Stimulated activated CD4-positive, alpha-beta T cell treated with anti-CD3 and anti-CD28 coated beads, Interleukin-2, amount 100 ng/mL, for 48 hours (primary cell): ENCODE results near the gene MXD4.

Experiments
- DNase-seq, 2 donors: peaks; one replicate each; pipeline ENCODE4 v3.0.0-alpha.2; 2020

MXD4 gene

DNA sequence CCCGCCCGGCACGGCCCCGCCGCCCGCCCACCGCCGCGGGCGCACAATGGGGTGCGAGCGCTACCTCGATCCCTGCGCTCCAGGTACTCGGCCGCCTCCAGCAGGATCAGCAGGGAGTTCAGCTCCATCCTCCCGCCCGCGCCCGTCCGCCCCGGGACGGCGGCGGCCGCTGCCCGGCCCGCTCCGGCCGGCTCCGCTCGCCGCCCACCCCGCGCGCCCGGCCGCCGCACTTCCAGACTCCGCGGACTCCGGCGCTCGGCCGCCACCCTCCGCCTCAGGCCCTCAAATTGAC lies at the start of gene MXD4:
Gene MXD4 (minus strand): TSS at position 257 of the 292 bp plus-strand sequence. CDS start 129 bp downstream, at position 128.
- DNase-seq: no peak

DNA sequence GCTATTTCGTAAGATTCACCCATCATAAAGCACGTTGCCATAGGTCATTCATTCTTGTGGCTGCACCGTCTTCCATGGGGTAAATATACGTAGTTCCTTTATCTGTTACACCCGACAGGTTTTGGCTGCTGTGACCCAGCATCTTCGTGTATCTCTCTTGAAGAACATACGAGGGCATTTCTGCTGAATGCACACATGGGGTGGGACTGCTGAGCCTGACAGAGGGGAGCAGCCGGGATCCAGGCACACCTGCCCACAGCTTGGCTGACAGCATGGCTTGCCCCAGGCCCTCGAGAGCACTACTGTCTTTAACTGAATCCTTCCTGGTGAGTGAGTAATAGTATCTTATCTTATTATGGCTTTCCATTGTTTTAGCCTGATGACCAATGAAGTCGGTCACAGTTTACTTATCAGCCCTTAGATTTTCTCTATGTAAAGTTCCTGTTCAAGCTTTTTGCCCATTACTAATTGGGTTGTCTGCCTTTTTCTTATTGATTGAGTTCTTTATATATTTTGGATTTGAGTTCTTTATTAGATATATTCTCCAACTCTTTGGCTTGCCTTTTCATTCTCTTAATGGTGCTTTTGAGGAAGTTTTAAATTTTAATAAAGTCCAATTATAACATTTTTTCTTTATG lies 45.0 kb upstream of the MXD4 start:
- DNase-seq: no peak

- no peak for DNase-seq
Measured at GRCh38 chr4:2305766-2306501, 44.0 kb upstream of the MXD4 start.

DNA sequence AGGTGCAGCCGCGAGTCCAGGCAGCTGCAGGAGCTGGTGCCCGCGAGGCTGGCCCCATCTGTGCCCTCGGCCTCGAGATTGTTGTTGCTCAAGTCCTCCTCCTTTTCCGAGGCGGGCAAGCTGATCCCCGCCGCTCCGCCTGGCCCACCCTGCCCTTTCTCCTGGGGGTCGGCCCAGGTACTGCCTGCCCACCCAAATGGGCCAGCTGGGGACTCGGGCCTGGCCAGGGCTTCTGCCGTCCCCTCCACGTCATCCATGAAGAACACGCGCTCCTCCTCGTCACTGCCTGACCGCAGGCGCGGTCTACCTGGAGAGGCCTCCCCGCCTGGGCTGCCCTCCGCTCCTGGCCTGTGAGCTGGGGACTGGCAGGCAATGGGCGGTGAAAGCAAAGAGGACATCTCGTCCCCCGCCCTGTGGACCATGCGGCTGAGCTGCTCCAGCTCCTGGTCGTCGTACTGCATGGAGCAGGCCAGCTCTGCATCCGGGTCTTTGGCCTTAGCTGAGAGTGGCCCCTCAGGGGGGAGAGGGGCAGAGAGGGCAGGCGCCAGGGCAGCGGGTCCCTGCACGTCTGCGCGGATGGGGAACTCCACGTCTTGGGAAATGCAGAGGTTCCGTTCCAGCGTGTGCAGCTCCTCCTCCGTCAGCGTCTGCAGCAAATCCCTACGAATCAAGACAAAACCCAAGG lies 43.1 kb upstream of the MXD4 start:
- DNase-seq: no peak

DNA sequence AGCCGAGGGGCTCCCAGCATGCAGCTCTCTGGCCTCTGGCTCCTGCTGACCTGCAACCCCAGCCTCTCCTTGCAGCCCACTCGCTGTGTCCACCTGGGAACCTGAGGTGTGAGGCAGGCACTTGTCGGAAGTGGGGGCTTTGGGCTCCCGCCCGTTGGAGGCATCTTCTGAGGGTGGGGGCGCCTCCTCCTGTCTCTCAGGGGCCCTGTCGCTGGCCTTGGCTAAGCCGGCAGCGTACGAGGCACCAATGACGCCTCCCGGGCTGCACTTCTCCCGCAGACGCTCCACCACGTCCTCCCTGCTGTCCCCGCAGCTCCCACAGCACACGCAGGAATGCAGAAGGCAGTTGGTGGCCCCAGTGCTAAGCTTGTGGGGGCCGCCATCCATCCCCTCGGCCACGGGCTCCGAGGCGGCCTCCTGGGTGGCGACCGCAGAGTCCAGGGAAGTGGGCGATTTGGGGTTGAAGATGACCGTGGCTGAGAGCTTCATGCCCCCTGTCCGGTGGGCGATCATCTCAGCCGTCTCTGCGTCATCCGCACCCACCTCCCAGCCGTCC lies 42.5 kb upstream of the MXD4 start:
- no peak for DNase-seq

GRCh38 chr4:2303686-2304320 lies 41.9 kb upstream of the MXD4 start:
- DNase-seq: no peak

DNA sequence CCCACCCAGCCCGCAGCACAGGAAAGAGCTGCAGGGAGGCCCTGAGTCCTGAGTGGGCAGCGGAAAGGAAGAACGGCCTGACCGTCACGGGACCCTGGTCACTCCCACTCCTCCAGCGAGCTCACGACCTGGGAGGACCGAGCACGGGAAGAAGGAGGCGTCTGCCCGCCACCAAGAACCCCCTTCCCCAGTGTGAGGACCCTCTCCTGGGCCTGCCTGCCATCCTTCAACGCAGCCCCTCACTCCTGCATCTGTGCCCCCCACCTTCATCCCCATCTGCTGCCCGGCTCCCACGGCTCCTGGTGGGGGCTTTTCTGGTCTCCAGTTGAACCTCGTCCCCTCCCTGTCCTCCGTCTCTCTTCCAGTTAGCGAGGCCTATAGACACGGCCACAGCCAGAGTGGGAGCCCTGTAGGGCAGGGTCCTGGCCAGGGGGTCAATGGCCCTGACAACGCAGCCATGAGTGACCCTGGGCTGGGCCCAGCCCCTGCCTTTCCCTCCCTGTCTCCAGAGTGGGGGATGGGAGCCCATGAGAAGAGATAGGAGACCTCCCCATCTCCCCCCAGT lies 41.3 kb upstream of the MXD4 start:
- no peak for DNase-seq

DNA sequence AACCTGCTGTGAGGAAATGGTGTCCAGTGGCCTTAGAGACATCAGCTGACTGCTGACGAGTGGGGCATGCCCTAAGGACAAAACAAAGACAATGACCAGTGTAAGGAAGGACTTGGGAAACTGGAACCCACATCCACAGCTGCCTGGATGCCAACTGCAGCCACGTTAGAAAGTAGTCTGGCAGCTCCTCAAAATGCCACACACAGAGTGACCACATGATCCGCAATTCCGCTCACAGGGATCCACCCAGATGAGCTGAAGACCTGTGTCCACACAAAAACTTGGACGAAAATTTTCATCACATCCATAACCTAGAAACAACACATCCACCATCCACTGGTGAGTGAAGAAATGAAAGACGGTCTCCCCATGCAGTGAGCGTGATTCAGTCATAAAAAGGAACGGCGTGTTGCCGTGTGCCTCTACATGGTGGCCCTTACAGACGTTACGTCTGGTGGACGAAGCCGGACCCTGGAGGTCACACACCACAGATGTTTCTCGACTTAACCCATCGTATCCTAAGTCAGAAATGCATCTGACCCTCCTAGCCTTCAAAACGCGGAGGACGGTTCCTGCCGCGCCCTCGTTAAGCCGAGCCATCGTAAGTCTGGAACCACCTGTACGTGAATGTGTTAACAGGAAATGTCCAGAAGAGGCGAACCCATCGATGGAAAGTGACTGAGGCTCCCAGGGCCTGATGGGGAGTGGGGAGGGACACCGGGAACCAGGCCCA lies 40.6 kb upstream of the MXD4 start:
- DNase-seq: no peak

DNA sequence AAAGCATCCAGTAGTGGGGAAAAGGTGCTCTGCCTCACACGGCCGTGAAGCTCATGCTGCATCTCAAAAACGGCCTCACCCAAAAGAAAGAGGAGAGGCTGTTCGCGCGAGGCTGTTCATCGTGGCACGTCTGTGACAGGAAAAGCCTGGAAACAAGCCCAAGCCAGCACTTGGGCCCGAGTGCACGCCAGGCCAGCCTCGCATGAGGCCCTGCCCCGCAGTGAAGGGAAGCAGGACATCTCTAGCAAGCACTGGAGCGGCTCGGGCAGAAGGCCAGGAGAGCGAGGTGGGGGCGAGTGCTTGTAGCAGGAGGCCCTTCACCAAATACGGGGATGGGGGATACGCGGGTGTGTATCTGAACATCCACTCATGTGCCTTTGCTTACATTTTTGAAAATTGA lies 39.9 kb upstream of the MXD4 start:
- no peak for DNase-seq

DNA sequence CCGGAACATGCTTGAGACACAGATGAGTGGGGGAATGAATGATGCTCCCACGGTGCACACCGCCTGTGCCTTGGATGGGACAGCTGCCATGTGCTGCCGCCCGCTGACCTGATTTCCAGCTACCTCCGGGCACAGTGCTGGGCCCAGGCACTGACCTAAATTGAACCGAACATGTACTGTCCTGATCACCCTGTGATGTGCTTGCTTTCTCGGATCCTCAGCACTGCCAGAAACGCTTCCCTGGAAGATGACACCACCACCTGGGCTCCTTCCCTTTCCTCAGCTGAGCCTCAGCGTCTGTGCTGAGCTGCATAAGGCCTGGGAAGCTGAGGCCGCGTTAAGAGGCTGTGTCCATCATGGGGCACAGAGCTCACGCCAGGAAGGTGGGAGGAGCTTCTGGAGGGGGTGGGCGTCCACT lies 39.3 kb upstream of the MXD4 start:
- DNase-seq: no peak

- no peak for DNase-seq
Measured at GRCh38 chr4:2300431-2301224, 38.7 kb upstream of the MXD4 start.

DNA sequence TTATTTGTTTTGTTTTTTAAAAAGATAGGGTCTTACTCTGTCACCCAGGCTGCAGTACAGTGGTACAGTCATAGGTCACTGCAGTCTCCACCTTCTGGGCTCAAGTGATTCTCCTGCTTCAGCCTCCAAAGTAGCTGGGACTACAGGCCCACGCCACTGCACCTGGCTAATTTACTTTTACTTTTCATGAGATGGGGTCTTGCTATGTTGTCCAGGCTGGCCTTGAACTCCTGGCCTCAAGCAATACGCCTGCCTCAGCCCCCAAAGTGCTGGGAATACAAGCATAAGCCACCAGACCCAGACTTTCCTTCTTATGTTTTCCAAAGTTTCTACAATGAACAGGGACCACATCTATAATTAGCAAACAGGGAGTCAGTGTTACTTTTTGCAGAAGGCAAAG lies 37.9 kb upstream of the MXD4 start:
- DNase-seq: no peak

DNA sequence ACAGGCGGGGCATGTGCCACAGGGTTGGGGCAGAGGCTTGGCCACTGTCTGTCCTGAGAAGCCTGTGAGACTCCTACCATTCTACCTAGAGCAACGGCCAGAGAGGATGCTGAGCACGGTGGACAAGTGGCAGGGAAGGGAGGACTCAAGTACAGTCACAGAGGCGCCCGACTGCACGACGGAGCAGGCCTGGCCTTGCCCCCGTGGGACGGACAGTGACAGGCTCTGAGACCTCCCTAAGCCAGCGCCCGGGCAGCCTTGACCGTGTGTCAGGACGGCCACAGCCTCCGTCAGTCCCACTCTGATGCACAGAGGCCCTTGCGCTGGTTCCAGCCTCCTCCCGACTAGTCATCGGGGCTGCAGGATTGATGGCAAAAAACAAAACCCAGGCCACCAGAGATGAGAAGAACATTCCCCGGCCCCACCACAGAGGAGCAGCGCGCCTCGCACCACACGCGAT lies 36.7 kb upstream of the MXD4 start:
- DNase-seq: no peak

DNA sequence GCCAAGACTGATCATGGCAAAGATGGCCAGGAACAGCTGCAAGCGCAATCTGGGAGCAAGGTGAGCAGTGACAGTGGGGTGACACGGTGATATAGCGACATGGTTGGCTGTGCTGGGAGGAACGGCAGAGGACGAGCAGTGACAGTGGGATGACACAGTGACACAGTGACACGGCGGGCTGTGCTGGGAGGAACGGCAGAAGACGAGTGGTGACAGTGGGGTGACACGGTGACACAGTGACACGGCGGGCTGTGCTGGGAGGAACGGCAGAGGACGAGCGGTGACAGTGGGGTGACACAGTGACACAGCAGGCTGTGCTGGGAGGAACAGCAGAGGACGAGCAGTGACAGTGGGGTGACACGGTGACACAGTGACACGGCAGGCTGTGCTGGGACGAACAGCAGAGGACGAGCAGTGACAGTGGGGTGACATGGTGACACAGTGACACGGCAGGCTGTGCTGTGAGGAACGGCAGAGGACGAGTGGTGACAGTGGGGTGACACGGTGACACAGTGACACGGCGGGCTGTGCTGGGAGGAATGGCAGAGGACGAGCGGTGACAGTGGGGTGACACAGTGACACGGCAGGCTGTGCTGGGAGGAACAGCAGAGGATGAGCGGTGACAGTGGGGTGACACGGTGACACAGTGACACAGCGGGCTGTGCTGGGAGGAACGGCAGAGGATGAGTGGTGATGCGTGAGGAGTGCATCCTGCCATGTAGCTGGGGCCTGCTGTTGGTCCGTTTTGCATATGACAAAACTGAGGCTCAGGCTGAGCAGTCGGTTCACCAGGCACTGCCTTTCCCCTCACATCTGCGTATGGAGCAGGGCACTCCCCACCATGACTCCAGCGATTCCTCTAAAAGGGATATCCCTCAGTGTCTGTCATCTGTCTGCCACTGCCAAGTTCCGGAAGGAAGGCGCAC lies 36.0 kb upstream of the MXD4 start:
- DNase-seq: no peak

- no peak for DNase-seq
Measured at GRCh38 chr4:2296631-2297601, 35.0 kb upstream of the MXD4 start.

DNA sequence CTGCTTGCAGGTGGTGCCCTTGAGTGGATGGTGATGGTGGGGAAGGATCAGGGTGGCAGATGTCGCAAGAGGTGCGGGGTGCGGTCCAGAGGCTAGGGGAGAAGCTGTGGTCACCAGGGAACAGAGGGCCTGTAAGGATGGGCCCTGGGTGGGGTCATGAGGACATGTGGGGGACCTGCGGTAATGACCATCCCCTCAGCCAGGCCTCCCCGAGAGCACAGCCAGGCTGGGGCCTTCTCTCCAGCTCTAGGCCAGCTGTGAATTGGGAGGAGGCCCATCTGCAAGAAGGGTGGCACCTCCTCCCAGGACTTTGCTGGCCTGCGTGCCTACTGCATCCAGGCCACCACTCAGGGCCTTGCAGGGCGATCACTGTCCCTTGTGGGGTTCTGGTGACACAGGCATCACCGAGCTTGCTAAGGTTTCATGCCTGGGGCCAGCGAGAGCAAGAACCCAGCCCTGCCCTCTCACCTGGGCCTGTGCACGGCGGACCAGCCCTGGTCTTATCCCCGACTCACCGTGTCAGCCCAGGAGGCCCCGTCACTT lies 34.1 kb upstream of the MXD4 start:
- no peak for DNase-seq

GRCh38 chr4:2295500-2295899 lies 33.6 kb upstream of the MXD4 start:
- no peak for DNase-seq

- no peak for DNase-seq
Measured at GRCh38 chr4:2292646-2293108, 30.8 kb upstream of the MXD4 start.
